Endothelial cell (in vitro differentiated cells): Measurements from ENCODE around the gene NR0B2. TPM values are rescaled to one million over a fixed set of nuclear protein-coding genes. Genes with fewer than 3 reads are reported as not detected.
"Not testable (repeated sequence)": the region's sequence is repeated elsewhere in the genome, so short reads cannot be mapped to it uniquely, and the experiment has no call there.

ENCODE experiments used
- DNase-seq: peaks from one replicate; pipeline ENCODE4 v3.0.0; 2021; ENCODE audit warnings: low spot score
- H3K27ac Mint-ChIP-seq: one replicate; pipeline ENCODE4 v1.8.0; 2021; ENCODE audit warnings: mixed read lengths, inconsistent platforms; ENCODE audit not compliant: unreplicated experiment
- H3K27me3 Mint-ChIP-seq: one replicate; pipeline ENCODE4 v1.8.0; 2021; ENCODE audit warnings: mild to moderate bottlenecking, moderate library complexity, mixed read lengths, inconsistent platforms; ENCODE audit not compliant: unreplicated experiment
- H3K36me3 Mint-ChIP-seq: one replicate; pipeline ENCODE4 v1.8.0; 2021; ENCODE audit warnings: mild to moderate bottlenecking, low read depth, mixed read lengths, inconsistent platforms; ENCODE audit not compliant: unreplicated experiment
- H3K4me1 Mint-ChIP-seq: one replicate; pipeline ENCODE4 v1.8.0; 2021; ENCODE audit warnings: mild to moderate bottlenecking, mixed read lengths, inconsistent platforms; ENCODE audit not compliant: unreplicated experiment
- H3K4me3 Mint-ChIP-seq: one replicate; pipeline ENCODE4 v1.8.0; 2021; ENCODE audit warnings: mild to moderate bottlenecking, mixed read lengths, inconsistent platforms; ENCODE audit not compliant: unreplicated experiment
- H3K9me3 Mint-ChIP-seq: one replicate; pipeline ENCODE4 v1.8.0; 2021; ENCODE audit warnings: mixed read lengths, inconsistent platforms; ENCODE audit not compliant: unreplicated experiment
- CTCF ChIP-seq: fragments of 200-600 bp; sonication (generic); IDR thresholded peaks from one replicate; pipeline ENCODE4 v1.5.0; 2021; ENCODE audit warnings: antibody characterized with exemption; ENCODE audit not compliant: unreplicated experiment
- total RNA-seq: library from RNA; stranded (reverse); fragmentation: NEBNext Ultra II Directional; extraction: Animal tissue kit (Norgen Biotek cat#: 25700); gene quantifications from one replicate; pipeline ENCODE4 v1.2.1, GENCODE V29; 2021; ENCODE audit not compliant: unreplicated experiment

The NR0B2 gene
- total RNA-seq, 1 donor from 2014 or later, result not detected

DNA sequence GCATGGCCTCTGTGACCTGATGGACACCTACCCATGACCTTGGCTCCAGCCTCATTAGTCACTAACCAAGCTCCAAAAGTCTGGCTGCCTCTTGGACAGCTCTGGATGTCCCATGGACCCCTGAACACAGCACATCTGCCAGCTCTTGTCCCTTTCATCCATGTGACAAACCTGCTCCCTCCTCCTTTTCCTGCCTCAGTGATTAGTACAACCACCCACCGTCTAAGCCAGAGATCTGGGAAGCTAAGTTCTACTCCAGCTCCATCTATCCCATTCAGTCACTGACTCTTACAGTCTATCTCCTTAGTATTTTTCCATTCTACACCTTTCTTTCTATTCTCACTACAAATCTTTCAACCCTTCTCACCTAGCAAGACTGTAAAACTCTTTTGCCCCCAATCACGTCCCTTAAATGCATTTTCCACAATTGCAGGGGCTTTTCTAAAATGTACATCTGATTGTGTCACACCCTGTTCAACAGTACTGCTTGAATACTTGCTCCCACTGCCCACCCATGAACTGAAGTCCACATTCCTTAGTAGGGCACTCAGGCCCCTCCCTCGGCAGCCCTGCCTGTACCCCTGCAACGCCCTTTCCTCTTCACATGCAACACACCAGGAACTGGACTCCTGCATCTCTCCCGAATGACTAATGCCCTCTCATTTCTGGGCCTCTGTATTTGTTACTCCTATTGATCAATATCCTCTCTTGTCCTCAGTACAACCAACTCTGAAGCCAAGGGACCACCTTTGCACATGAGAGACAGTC is 30.9 kb downstream of the NR0B2 start:
- TF ChIP-seq CTCF, result no peak
- H3K27ac Mint-ChIP-seq, result no peak overlapping the region
- peaks cover 1% of the 10 kb centered on the region for H3K27me3 Mint-ChIP-seq
- no peak for DNase-seq
- no peaks in the 10 kb centered on the region for H3K4me1 Mint-ChIP-seq
- H3K9me3 Mint-ChIP-seq, result no peaks in the 10 kb centered on the region
- H3K4me3 Mint-ChIP-seq, result peak overlapping the region; percentile 52
- H3K36me3 Mint-ChIP-seq, result peaks cover 42% of the 10 kb centered on the region

DNA sequence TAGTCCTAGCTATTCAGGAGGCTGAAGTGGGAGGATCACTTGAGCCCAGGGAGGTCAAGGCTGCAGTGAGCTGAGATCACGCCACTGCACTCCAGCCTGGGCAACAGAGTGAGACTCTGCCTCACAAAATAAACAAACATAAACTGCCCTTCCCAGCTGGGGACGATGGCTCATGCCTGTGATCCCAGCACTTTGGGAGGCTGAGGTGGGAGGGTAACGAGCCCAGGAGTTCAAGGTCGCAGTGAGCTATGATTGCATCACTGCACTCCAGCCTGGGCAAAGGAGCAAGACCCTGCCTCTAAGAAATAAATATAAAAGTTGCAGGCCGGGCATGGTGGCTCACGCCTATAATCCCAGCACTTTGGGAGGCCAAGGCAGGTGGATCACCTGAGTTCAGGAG is 32.2 kb downstream of the NR0B2 start:
- H3K4me3 Mint-ChIP-seq, H3K4me1 Mint-ChIP-seq, DNase-seq, H3K27me3 Mint-ChIP-seq, H3K9me3 Mint-ChIP-seq, H3K27ac Mint-ChIP-seq: not testable (repeated sequence)
- H3K36me3 Mint-ChIP-seq, result peaks cover 37% of the 10 kb centered on the region

DNA sequence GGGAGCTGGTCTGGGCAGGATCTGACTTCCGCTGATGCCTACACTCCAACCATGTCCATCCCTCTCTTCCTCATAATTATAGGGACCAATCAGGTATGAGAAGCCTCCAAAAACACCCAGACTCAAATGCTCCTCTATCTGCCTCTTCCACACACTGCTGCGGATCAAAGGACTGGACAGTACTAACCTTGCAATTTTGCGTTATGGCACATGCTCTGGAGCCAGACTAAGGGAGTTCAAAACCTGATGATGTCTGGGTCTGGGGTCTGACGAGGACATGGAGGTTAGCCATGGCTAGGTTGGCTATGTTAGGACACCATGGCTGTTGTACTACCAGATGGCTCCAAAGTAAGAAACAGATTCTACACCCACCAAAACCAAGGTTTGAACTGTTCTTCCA is 34.0 kb downstream of the NR0B2 start:
- peaks cover 1% of the 10 kb centered on the region for H3K27me3 Mint-ChIP-seq
- peaks cover 31% of the 10 kb centered on the region for H3K36me3 Mint-ChIP-seq
- no peaks in the 10 kb centered on the region for H3K4me1 Mint-ChIP-seq
- H3K27ac Mint-ChIP-seq, result no peak overlapping the region
- no peak for TF ChIP-seq CTCF
- H3K4me3 Mint-ChIP-seq, result no peak overlapping the region
- H3K9me3 Mint-ChIP-seq, result no peaks in the 10 kb centered on the region
- DNase-seq, result no peak

DNA sequence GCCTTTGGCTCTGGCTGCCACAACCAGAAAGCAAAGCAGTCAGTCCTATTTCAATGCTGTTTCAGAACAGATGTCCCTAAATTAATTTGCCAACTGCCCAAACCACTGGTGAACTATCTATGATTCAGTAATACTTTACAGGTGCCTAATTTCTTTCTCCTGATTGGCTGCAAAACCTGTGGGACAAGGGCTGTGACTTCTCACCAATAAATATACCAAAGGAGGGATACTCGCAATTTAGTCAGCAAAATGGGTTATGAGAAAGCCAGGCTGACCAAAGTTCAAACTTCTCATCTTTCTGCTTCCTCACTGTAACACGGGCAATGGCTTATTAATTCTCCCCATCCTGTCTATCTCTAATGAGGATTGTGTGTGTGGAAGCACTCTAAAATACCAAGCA is 36.4 kb downstream of the NR0B2 start:
- Mint-ChIP-seq H3K4me1 (no peaks in the 10 kb centered on the region), H3K4me3 (no peak overlapping the region), H3K9me3 (no peaks in the 10 kb centered on the region), H3K27me3 (peaks cover 1% of the 10 kb centered on the region), H3K27ac (no peak overlapping the region), H3K36me3 (peaks cover 10% of the 10 kb centered on the region)
- no peak for DNase-seq
- TF ChIP-seq CTCF, result no peak

- Mint-ChIP-seq H3K27ac (no peak overlapping the region), H3K9me3 (no peaks in the 10 kb centered on the region), H3K27me3 (no peaks in the 10 kb centered on the region), H3K4me1 (no peaks in the 10 kb centered on the region), H3K36me3 (peaks cover 8% of the 10 kb centered on the region), H3K4me3 (no peak overlapping the region)
- no peak for TF ChIP-seq CTCF
- DNase-seq, result no peak
Observed at GRCh38 chr1:26874896-26875295, 38.9 kb downstream of the NR0B2 start.

GRCh38 chr1:26873097-26873496 is 40.7 kb downstream of the NR0B2 start:
- not testable (repeated sequence) for DNase-seq, H3K27me3 Mint-ChIP-seq, H3K27ac Mint-ChIP-seq, H3K9me3 Mint-ChIP-seq, H3K4me3 Mint-ChIP-seq, H3K36me3 Mint-ChIP-seq, H3K4me1 Mint-ChIP-seq
